Common myeloid progenitor, CD34-positive (primary cell): Measurements from ENCODE around the gene HACD1.

ENCODE experiments used
- CTCF ChIA-PET: fragments of 350-600 bp; sonication (Branson Sonifier 250); formaldehyde crosslinking; loops from one replicate; lab custom pipeline; 2021; ENCODE audit warnings: antibody characterized with exemption; lab: Charles Lee
- POLR2A ChIA-PET: fragments of 350-600 bp; sonication (Branson Sonifier 250); formaldehyde crosslinking; loops from one replicate; lab custom pipeline; 2021; ENCODE audit warnings: antibody characterized with exemption; lab: Charles Lee
- DNase-seq, 3 donors: peaks; one replicate each; pipeline versions ENCODE4 v3.0.0 to v3.0.0-alpha.2; 2013
- H3K27ac ChIP-seq, 2 experiments: 1 replicate in 1 of 2; 2 replicates in 1 of 2; pipeline ENCODE4 v1.7.0; 2013; ENCODE audit warnings: inconsistent platforms in 2 of 2, low read length in 2 of 2, mild to moderate bottlenecking in 2 of 2, low read depth in 1 of 2, moderate library complexity in 1 of 2; ENCODE audit not compliant: severe bottlenecking in 2 of 2, insufficient read depth in 1 of 2, poor library complexity in 1 of 2
- H3K27me3 ChIP-seq, 5 experiments: replicated peaks in 2 of 5; 1 replicate in 3 of 5; 2 replicates in 2 of 5; pipeline versions ENCODE4 v1.6.1 to v1.7.0; 2013; ENCODE audit warnings: low read length in 4 of 5, mild to moderate bottlenecking in 2 of 5, moderate library complexity in 2 of 5, inconsistent platforms in 1 of 5; ENCODE audit not compliant: insufficient read depth in 5 of 5, control insufficient read depth in 4 of 5
- H3K36me3 ChIP-seq, 4 experiments: 1 replicate in 2 of 4; 2 replicates in 2 of 4; pipeline versions ENCODE4 v1.6.1 to v1.7.0; 2013; ENCODE audit warnings: low read length in 3 of 4, control low read depth in 1 of 4, mild to moderate bottlenecking in 1 of 4; ENCODE audit not compliant: control insufficient read depth in 4 of 4, insufficient read depth in 4 of 4
- H3K4me1 ChIP-seq, 4 experiments: 1 replicate in 3 of 4; 2 replicates in 1 of 4; pipeline versions ENCODE4 v1.6.1 to v1.7.1; 2013; ENCODE audit warnings: low read length in 3 of 4, mild to moderate bottlenecking in 3 of 4, control low read depth in 1 of 4, inconsistent platforms in 1 of 4, moderate library complexity in 1 of 4; ENCODE audit not compliant: control insufficient read depth in 4 of 4, insufficient read depth in 4 of 4; ENCODE audit errors: control extremely low read depth in 1 of 4
- H3K4me3 ChIP-seq, 7 experiments: 1 replicate in 4 of 7; 2 replicates in 3 of 7; pipeline versions ENCODE4 v1.5.1 to v1.7.0; 2013; ENCODE audit warnings: mild to moderate bottlenecking in 7 of 7, low read length in 6 of 7, moderate library complexity in 6 of 7, inconsistent platforms in 2 of 7, low read depth in 2 of 7, control low read depth in 1 of 7; ENCODE audit not compliant: insufficient read depth in 4 of 7, control insufficient read depth in 1 of 7; ENCODE audit errors: extremely low read depth in 1 of 7
- H3K9me3 ChIP-seq, 5 experiments: 1 replicate in 4 of 5; 2 replicates in 1 of 5; pipeline versions ENCODE4 v1.6.1 to v1.7.1; 2013; ENCODE audit warnings: low read length in 4 of 5, mild to moderate bottlenecking in 2 of 5, inconsistent platforms in 1 of 5, low read depth in 1 of 5, moderate library complexity in 1 of 5; ENCODE audit not compliant: control insufficient read depth in 4 of 5, insufficient read depth in 2 of 5; ENCODE audit errors: control extremely low read depth in 1 of 5
- WGBS: methylation state at CpG from one replicate; pipeline ENCODE4 v1.1.5; 2013; ENCODE audit not compliant: insufficient coverage; 5-methylcytosine and 5-hydroxymethylcytosine counted together

The HACD1 gene

DNA sequence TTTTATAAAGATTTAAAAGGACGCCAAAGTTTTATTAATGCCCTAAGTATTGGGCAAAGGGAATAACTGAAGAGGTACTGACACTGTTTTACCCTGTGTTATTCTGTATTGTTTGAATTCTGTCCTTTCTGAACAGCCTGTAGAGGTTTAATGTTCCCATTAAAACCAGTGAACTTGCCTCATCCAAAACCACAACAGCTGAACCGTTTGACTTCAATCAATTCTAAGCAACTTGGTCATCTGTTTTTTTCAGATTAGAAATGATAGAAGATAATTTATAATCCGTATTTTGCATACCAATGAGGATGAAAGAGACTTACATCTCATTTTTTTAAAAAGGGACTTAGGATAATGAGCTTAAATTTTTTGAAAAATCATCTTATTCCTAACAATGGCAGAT lies 40.4 kb downstream of the HACD1 start:
- H3K36me3 ChIP-seq, result no peaks in the 10 kb centered on the region
- peaks cover 0 to 6% (median 0%) of the 10 kb centered on the region in 5 experiments for H3K9me3 ChIP-seq
- ChIA-PET POLR2A (no interaction called here), CTCF (interaction anchor here (1.3 kb wide), 1 partner anchor 18 kb away, joined by 4 read pairs; no protein-coding TSS in a partner anchor)
- 100% methylated on average over 1 of the region's 3 CpGs for WGBS
- DNase-seq, result peak in 1 of 3 donors; percentile 63
- H3K4me3 ChIP-seq, result no peak overlapping the region
- no peaks in the 10 kb centered on the region for H3K27me3 ChIP-seq
- no peak overlapping the region for H3K27ac ChIP-seq
- peaks cover 8 to 34% (median 14%) of the 10 kb centered on the region in 4 experiments for H3K4me1 ChIP-seq

DNA sequence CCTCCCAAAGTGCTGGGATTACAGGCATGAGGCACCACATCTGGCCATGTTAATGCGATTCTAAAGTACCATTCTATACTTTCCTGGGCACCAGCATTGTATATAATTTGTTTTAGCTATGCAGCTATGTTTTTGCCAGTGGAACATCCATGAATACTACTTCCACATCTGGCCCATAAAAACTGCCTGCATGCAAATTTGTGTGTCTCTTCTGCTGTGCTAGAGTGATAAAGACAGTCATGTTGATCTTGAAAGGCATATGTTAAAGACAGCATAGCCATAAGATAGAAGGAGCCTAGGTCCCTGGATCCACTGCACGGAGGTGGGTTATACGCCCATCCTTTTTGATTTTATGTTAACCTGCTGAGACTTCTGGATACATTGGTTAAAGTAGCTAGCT lies 52.3 kb downstream of the HACD1 start:
- no peak for DNase-seq
- no peak overlapping the region for H3K4me3 ChIP-seq
- H3K4me1 ChIP-seq, result peaks cover 0 to 3% (median 2%) of the 10 kb centered on the region in 4 experiments
- H3K9me3 ChIP-seq, result no peaks in the 10 kb centered on the region
- H3K36me3 ChIP-seq, result no peaks in the 10 kb centered on the region
- ChIA-PET POLR2A (no interaction called here), CTCF (interaction anchor here (1.8 kb wide), 1 partner anchor 38 kb away, joined by 3 read pairs; no protein-coding TSS in a partner anchor)
- no peak overlapping the region for H3K27ac ChIP-seq
- WGBS, result 100% methylated on average over 1 of the region's 3 CpGs
- no peaks in the 10 kb centered on the region for H3K27me3 ChIP-seq

DNA sequence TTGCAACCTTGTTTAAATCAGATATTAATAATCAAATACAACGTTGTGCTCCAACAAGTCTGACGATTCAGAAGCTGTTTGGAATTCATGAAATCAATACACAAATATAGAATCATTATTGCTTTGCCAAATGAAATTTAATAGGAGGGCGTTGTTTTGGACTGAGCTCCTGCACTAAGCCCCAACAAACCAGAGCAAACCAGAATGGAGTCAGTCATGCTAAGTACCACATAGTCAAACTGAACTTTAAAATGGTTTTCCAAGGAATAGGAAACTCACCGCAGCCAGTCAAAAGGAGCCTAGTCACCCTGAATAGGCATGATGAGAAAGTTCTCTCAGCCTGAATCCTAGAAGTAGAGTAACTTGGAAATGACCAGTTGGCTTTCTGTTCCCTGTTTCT lies 53.7 kb downstream of the HACD1 start:
- Histone ChIP-seq H3K36me3 (no peaks in the 10 kb centered on the region), H3K9me3 (no peaks in the 10 kb centered on the region), H3K4me3 (no peak overlapping the region), H3K27ac (no peak overlapping the region), H3K27me3 (no peaks in the 10 kb centered on the region), H3K4me1 (peaks cover 0 to 3% (median 2%) of the 10 kb centered on the region in 4 experiments)
- no peak for DNase-seq
- WGBS, result 100% methylated on average over 2 of the region's 4 CpGs
- CTCF ChIA-PET, result interaction anchor here (1.0 to 1.6 kb wide), 3 partner anchors 11 to 49 kb away, joined by 3 to 4 read pairs (median 3); no protein-coding TSS in a partner anchor
- POLR2A ChIA-PET, result no interaction called here

DNA sequence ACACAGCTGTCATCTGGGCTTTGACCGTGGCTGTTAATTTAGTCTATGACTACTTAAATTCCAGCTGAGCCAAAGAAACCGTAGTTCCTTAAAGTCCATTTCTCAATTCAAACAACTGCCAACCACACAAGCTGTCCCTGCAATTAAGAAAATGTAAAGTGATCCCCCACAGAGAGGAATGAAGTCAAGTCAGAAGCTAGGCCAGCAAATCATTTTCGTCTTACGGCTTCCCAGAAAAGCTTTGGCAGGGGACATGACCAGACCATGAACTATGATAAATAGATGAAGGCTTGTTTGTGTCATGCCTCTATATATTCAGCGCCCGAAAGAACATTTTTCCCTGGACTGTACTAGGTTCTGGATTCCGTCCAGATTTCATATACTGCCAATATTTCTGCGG lies 54.6 kb downstream of the HACD1 start:
- POLR2A ChIA-PET, result no interaction called here
- Histone ChIP-seq H3K9me3 (no peaks in the 10 kb centered on the region), H3K27ac (no peak overlapping the region), H3K4me1 (peaks cover 0 to 3% (median 2%) of the 10 kb centered on the region in 4 experiments), H3K36me3 (no peaks in the 10 kb centered on the region), H3K27me3 (no peaks in the 10 kb centered on the region), H3K4me3 (no peak overlapping the region)
- DNase-seq, result no peak
- CTCF ChIA-PET, result interaction anchor here (1.0 to 1.6 kb wide), 3 partner anchors 11 to 48 kb away, joined by 3 to 4 read pairs (median 3); no protein-coding TSS in a partner anchor
- WGBS, result 100% methylated on average over 8 of the region's 8 CpGs

DNA sequence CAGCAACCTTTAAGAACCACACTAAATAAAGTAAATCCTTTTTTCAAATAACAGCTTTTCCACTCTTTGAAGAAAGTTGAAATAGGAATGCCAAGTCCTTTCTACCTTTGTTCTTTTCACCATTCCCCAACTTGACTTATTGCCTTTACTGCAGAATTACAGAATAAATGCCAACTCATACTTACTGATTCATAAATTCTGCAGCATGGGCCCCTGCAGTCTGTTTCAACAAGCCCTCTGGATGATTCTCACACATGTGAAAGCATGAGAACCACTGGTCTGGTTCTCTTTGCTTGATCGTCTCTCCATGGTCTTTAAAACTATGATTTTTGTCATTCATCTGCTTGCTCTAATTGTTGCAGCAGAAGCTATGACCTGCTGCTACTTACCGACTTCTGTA lies 56.1 kb downstream of the HACD1 start:
- POLR2A ChIA-PET, result no interaction called here

DNA sequence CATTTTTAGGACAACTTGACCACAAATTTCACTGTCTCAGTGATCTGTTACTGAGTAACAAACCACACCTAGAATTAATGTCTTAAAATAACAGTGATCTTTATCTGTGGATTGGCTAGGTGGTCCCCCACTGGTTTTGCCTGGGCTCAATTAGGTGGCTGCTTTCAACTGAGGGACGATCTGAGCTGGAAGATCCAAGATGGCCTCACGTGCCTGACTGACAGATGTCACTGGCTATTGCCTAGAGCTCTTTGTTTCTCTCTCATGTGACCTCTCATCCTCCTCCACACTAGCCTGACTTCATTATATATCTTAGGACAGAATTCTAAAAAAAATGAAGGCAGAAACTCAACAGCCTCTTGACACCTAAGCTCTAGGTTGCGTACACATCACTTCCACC lies 59.7 kb downstream of the HACD1 start:
- Histone ChIP-seq H3K36me3 (no peaks in the 10 kb centered on the region), H3K27me3 (no peaks in the 10 kb centered on the region), H3K4me3 (no peak overlapping the region), H3K9me3 (no peaks in the 10 kb centered on the region), H3K27ac (no peak overlapping the region), H3K4me1 (peaks cover 0 to 1% (median 0%) of the 10 kb centered on the region in 4 experiments)
- CTCF ChIA-PET, result interaction anchor here (0.8 to 1.1 kb wide), 2 partner anchors 16 to 47 kb away, joined by 4 read pairs; no protein-coding TSS in a partner anchor
- DNase-seq, result no peak
- WGBS, result 100% methylated on average over 1 of the region's 3 CpGs
- POLR2A ChIA-PET, result no interaction called here

More for the DNA sequence above, 56.1 kb downstream of the HACD1 start:
- no peak for DNase-seq
- Histone ChIP-seq H3K4me3 (no peak overlapping the region), H3K27ac (no peak overlapping the region), H3K9me3 (no peaks in the 10 kb centered on the region), H3K36me3 (no peaks in the 10 kb centered on the region), H3K27me3 (no peaks in the 10 kb centered on the region), H3K4me1 (peaks cover 0 to 3% (median 2%) of the 10 kb centered on the region in 4 experiments)
- 88% methylated on average over 1 of the region's 2 CpGs for WGBS
- CTCF ChIA-PET, result no interaction called here

DNA sequence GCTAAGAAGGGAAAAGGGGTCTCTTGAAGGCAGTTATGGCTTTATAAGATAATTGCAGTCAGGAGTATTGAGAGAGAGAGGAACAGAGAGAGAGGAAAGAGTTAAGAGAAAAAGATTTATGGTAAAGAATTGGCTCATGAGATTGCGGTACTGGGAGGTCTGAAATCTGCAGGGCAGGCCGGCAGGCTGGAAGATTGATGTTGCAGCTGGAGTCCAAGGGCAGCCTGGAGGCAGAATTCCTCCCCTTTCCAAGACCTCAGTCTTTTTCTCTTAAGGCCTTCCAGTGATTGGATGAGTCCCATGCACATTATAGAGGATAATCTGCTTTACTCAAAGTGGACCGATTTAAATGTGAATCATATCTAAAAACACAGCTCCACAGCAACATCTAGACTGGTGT lies 68.4 kb downstream of the HACD1 start:
- POLR2A ChIA-PET, result no interaction called here
- no peak overlapping the region for H3K27ac ChIP-seq
- H3K9me3 ChIP-seq, result peaks cover 0 to 2% (median 0%) of the 10 kb centered on the region in 5 experiments
- CTCF ChIA-PET, result interaction anchor here (0.5 to 1.4 kb wide), 3 partner anchors 13 to 370 kb away, joined by 3 to 5 read pairs (median 3); no protein-coding TSS in a partner anchor
- H3K4me3 ChIP-seq, result no peak overlapping the region
- 59% methylated on average over 2 of the region's 3 CpGs for WGBS
- no peak for DNase-seq
- peaks cover 0 to 3% (median 0%) of the 10 kb centered on the region in 4 experiments for H3K4me1 ChIP-seq
- no peaks in the 10 kb centered on the region for H3K36me3 ChIP-seq
- H3K27me3 ChIP-seq, result no peaks in the 10 kb centered on the region
